ENCODE data around the gene IGFL2. TPM values are rescaled to one million over a fixed set of nuclear protein-coding genes. Genes with fewer than 3 reads are reported as not detected.

The IGFL2 gene
- total and polyA plus RNA-seq, 4 donors = 0.08 TPM; not detected in 3

- H3K27me3 ChIP-seq (ENCODE audit: control insufficient read depth in 4 of 4, insufficient read depth in 4 of 4, low read length in 3 of 4) = no peaks in the 10 kb centered on the region
Observed at GRCh38 chr19:46115396-46116106, 32.5 kb upstream of the IGFL2 start.

More at GRCh38 chr19:46115396-46116106, 32.5 kb upstream of the IGFL2 start:
- Histone ChIP-seq H3K9ac (ENCODE audit: low read depth in 1 of 2, low read length in 2 of 2) (no peak overlapping the region), H3K27ac (ENCODE audit: low read depth in 1 of 2, low read length in 2 of 2) (no peak overlapping the region), H3K4me3 (ENCODE audit: low read depth in 1 of 3, low read length in 3 of 3) (no peak overlapping the region), H3K36me3 (ENCODE audit: control insufficient read depth in 4 of 4, insufficient read depth in 3 of 4, low read depth in 1 of 4, low read length in 3 of 4) (no peaks in the 10 kb centered on the region), H3K9me3 (ENCODE audit: control insufficient read depth in 4 of 4, low read length in 3 of 4) (no peaks in the 10 kb centered on the region), H3K4me1 (ENCODE audit: control insufficient read depth in 4 of 4, insufficient read depth in 4 of 4, low read length in 3 of 4) (no peaks in the 10 kb centered on the region)
- WGBS = 78% methylated on average over 9 of the region's 9 CpGs
- TF ChIP-seq HNF4G (IDR thresholded peaks at IDR 0.05) (no peak), EGR1 (IDR thresholded peaks at IDR 0.05; ENCODE audit: low read depth in 2 of 2) (no peak), GABPA (IDR thresholded peaks at IDR 0.05 in 1 of 2, conservative IDR thresholded peaks at IDR 0.05 in 1 of 2) (no peak), SP1 (IDR thresholded peaks at IDR 0.05) (no peak), MAX (IDR thresholded peaks at IDR 0.05) (no peak), ZBTB33 (IDR thresholded peaks at IDR 0.05) (no peak), REST (IDR thresholded peaks at IDR 0.05) (no peak), YY1 (IDR thresholded peaks at IDR 0.05) (no peak), RXRA (IDR thresholded peaks at IDR 0.05) (no peak), RAD21 (IDR thresholded peaks at IDR 0.05) (no peak), CTCF (IDR thresholded peaks at IDR 0.05; ENCODE audit: low read depth, low read length, missing input control) (no peak)
- DNase-seq (ENCODE audit: low spot score) = no peak
